Prostate gland (tissue), 2 donors: ENCODE measurements around the gene S100A7A.

Source experiments
- POLR2A ChIP-seq: fragments of 450-650 bp; IDR thresholded peaks from one replicate; pipeline ENCODE4 v1.6.1; 2016; ENCODE audit warnings: antibody characterized with exemption, mild to moderate bottlenecking
- TF ChIP-seq, protein P1 (sequence below), 4 experiments: fragments of 200-600 bp in 2 of 4; fragments of 450-650 bp in 2 of 4; sonication (generic) in 2 of 4; IDR thresholded peaks; 1 replicate in 3 of 4; 2 replicates in 1 of 4; pipeline ENCODE4 v1.5.1; 2016 to 2019; ENCODE audit warnings: antibody characterized with exemption in 4 of 4, mild to moderate bottlenecking in 2 of 4, moderate library complexity in 2 of 4

DNA sequence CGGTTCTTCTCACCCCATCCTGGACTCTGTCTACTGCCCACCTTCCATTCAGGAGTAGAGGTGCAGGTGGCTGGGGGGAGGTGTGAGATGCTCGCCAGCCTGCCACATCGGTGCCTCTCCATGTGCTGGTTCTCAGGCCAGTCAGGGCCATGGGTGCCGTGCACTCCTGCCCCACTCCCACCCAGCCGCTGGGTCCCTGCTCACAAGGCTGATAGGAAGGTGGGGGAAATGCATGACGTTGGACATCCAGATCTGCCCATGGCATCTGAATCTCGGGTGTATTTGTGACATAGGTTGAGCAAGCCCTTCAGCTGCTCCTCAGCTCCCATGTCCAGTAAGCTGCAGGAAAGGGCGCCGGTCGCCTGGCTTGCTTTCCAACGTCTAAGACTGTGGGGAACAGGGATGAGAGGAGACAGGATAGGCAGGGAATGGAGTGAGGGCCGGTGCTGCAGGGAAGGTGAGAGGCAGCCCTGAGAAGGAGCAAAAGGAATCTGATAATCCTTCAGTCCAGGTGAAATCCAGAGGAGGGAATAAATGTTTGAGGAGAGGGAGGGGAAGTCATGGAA lies 11.8 kb downstream of the S100A7A start:
- TF ChIP-seq, protein P1, sequence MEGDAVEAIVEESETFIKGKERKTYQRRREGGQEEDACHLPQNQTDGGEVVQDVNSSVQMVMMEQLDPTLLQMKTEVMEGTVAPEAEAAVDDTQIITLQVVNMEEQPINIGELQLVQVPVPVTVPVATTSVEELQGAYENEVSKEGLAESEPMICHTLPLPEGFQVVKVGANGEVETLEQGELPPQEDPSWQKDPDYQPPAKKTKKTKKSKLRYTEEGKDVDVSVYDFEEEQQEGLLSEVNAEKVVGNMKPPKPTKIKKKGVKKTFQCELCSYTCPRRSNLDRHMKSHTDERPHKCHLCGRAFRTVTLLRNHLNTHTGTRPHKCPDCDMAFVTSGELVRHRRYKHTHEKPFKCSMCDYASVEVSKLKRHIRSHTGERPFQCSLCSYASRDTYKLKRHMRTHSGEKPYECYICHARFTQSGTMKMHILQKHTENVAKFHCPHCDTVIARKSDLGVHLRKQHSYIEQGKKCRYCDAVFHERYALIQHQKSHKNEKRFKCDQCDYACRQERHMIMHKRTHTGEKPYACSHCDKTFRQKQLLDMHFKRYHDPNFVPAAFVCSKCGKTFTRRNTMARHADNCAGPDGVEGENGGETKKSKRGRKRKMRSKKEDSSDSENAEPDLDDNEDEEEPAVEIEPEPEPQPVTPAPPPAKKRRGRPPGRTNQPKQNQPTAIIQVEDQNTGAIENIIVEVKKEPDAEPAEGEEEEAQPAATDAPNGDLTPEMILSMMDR (IDR thresholded peaks at IDR 0.05) = no peak
- TF ChIP-seq POLR2A = no peak
